NCI-H187 treated with DMSO at 0.1 percent for 48 hours (cell line): Measurements from ENCODE around the gene ZNF25.
A peak's percentile ranks its signal among the peaks of the same experiment; 100 is the strongest.
"Not testable (repeated sequence)": the region's sequence is repeated elsewhere in the genome, so short reads cannot be mapped to it uniquely, and the experiment has no call there.

Experiments
- DNase-seq: peaks from one replicate; lab custom pipeline; 2025; lab: John Stamatoyannopoulos, UW

Gene ZNF25

GRCh38 chr10:37976091-37976879 lies at the start of gene ZNF25:
Gene ZNF25 (minus strand): TSS chr10:37976647. CDS start chr10:37971722, 4,925 bp downstream.
- peak; percentile 93 for DNase-seq

GRCh38 chr10:38025283-38025682 lies 48.8 kb upstream of the ZNF25 start:
- DNase-seq = no peak

DNA sequence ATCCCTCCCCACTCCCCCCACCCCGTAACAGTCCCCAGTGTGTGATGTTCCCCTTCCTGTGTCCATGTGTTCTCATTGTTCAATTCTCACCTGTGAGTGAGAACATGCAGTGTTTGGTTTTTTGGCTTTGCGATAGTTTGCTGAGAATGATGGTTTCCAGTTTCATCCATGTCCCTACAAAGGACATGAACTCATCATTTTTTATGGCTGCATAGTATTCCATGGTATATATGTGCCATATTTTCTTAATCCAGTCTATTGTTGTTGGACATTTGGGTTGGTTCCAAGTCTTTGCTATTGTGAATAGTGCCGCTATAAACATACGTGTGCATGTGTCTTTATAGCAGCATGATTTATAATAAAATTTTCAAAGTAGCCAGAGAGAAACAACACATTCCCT lies 42.7 kb upstream of the ZNF25 start:
- not testable (repeated sequence) for DNase-seq

DNA sequence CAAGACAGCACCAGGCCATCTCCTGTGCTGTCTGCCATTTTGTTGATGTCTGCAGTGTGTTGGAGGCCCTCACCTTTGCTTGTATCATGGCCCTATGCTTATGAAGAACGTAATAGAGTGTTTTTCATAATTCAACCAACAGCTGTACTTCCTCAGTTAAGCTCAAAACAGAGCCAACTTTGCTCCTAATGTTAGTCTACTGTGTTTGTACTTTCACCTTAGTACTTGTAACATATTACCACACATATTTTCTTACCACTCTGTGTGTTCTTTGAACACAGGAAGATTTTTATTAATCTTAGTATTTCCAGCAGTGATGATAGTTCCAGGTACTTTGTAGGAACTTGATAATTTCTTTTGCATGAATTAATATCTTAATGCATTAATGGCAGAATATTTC lies 39.9 kb upstream of the ZNF25 start:
- DNase-seq = no peak

DNA sequence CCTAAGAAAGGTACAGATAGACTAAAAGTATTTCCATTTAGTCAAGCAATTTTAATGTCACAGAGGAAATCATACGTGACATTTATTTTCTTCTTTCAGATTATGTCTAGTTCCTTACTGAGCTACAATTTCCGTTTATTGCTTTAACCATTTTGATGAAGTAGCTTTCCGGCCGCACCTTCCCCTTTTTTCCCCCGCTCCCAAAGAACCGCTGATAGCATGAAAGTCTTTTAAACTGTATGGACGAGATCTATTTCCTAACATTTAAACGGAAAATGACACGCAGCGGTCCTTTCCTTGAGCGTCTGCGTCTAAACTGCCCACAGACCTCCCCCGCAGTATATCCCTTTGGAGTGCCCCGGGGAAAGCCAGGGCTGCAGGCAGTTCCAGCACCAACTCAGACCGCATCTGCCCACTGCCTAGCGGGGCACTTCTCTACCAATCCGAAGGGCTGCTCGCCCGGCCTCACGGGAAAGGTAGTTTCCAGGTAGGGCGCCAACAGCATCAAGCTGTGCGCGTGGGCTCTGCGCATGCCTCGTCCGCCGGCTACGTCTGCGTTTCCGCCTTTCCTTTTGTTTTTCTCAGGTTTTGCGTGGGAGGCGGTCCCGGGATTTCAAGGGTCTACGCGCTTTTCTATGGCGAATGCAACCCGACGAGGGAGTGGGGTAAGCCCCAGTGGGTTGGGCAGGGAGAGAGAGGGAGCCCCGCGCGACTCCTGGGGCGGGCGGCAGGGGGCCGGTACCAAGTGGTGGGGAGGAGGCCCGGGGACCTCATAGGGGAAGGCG lies 33.9 kb upstream of the ZNF25 start, which contains the start of gene ZNF33A:
Gene ZNF33A (plus strand): TSS at position 557 of the 785 bp plus-strand sequence. CDS start 1,667 bp downstream, outside the sequence.
- DNase-seq = peak; percentile 46

DNA sequence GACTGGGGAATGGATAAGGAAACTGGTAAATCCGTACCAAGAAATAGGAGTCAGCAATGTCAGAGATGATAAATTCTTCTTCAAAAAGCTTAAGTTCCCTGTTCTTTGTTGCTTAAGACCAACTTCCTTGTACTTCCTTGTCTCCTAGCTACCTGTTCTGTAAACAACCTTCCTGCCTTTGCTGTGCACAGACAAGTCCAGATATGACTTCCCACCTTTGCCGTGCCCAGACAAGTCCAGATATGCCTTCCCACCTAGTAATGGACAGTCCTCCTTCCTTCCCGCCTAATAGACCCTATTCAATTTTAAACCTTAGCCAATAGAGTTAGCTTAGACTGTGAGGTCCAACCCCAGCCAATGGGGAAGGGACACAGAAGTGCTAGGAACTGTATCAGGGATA lies 31.5 kb upstream of the ZNF25 start:
- no peak for DNase-seq

DNA sequence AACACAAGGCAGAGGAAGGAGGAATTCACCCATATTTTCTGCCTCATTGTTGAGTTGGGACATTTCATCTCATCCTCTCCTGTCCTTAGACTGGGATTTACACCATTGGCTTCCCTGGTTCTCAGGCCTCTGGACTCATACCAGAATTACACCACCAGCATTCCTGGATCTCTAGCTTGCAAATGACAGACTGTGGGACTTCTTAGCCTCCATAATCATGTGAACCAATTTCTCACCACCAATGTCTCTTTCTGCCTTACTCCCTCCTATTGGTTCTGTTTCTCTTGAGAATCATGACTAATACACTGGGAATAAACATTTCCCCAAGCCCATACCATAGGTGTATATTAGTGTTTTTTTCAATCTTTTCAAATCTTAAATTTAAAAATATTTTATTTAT lies 31.1 kb upstream of the ZNF25 start:
- no peak for DNase-seq

- DNase-seq = no peak
Observed at GRCh38 chr10:38003588-38003987, 27.1 kb upstream of the ZNF25 start.

DNA sequence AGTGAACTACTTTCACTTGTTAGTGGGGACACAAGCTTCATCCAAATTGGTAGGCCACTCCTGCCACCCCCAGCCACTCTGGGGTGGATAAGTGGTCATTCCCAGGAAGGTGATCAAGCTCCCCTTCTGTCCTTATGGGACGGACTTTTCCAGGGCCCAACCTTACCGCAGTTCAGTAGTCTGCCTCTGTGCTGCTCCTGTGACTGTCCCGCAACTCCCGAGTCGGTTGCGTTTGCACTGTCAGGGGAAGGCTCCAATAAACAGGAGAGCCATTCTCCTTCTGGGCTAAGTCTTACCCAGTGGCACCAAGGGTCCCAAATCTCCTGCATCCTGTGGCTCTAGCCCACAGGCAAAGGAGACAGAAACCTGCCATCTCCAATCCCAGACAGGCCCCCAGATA lies 26.6 kb upstream of the ZNF25 start:
- DNase-seq = no peak

DNA sequence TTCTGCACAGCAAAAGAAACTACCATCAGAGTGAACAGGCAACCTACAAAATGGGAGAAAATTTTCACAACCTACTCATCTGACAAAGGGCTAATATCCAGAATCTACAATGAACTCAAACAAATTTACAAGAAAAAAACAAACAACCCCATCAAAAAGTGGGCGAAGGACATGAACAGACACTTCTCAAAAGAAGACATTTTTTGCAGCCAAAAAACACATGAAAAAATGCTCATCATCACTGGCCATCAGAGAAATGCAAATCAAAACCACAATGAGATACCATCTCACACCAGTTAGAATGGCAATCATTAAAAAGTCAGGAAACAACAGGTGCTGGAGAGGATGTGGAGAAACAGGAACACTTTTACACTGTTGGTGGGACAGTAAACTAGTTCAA lies 24.0 kb upstream of the ZNF25 start:
- not testable (repeated sequence) for DNase-seq

- not testable (repeated sequence) for DNase-seq
Observed at GRCh38 chr10:37998920-37999319, 22.5 kb upstream of the ZNF25 start.

DNA sequence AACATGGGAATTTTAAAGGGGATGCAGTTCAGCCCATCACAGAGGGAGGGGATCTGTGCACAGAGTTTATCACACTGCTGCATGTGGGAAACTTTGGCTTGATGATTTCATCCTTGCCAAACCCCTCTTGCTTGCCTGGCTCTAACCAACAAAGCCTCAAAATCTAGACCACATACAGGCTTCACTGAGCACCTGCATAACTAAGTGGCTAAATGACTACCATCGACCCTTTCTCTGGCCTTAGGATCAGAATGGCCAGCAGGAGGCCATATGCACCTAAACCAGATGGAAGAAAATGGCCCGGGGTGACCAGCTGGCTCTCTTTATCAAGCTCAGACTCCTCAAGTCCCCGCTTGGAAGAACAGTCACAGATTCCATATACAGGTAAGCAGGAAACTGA lies 15.6 kb upstream of the ZNF25 start:
- no peak for DNase-seq

- DNase-seq = no peak
Observed at GRCh38 chr10:37991655-37992054, 15.2 kb upstream of the ZNF25 start.

DNA sequence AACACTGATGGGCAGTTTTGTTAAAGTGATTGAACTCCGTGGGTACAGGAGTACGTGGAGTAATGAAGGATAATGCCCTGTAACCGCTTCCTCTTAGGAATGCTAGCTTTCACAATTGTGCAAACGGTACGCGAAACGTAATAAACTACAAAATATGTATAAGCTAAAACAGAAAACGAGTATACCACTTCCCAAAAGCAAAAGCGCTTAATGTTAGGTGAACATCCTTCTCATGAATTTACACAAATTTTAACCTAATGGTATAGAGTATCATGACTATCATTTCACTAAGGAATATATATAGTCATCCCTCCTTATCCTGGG lies 395 bp upstream of the ZNF25 start:
- no peak for DNase-seq

DNA sequence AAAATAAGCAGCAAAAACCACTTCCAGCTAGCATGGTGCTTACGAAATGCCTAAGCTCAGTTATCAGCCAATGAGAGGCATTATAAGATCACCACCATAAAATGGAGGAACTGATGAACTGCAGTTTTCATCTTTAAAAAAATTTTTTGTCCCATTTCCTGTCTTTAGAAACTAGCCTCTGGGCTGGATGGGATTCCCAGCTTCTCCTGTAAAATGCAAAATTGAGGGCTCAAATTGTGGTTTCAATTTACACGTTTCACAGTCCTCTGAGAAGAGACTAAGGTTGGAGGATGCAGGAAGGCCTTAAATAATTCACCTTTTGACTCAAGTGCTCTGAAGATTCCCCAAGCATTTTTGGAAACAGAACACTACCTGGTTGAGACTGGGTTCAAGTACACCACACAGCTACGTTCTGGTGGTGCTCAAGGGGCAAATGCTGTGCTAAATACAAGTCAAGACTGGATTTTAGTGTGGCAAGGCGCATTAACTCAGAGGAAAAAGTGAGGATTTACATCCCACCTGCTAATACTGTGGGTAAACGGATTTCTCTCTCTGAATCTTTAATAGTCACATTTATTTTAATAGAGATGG lies 951 bp downstream of the ZNF25 start:
- no peak for DNase-seq

- no peak for DNase-seq
Observed at GRCh38 chr10:37972396-37972795, 4.1 kb downstream of the ZNF25 start.

- DNase-seq = no peak
Observed at GRCh38 chr10:37965006-37965405, 11.4 kb downstream of the ZNF25 start.

- no peak for DNase-seq
Observed at GRCh38 chr10:37960591-37961137, 15.8 kb downstream of the ZNF25 start.

DNA sequence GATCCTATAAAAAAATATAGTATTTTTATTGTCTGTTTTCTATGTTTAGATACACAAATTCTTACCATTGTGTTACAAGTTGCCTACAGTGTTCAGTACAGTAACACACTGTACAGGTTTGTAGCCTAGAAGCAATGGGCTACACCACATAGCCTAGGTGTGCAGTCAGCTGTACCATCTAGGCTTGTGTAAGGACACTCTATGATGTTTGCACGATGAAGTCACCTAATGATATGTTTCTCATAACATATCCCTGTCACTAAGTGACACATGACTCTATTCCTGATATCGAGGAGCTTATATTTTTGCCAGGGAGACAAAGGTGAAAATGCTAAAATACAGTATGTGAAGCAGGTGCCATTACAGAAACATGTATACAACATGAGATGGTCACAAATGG lies 18.6 kb downstream of the ZNF25 start:
- no peak for DNase-seq

- no peak for DNase-seq
Observed at GRCh38 chr10:37952926-37953325, 23.5 kb downstream of the ZNF25 start.

DNA sequence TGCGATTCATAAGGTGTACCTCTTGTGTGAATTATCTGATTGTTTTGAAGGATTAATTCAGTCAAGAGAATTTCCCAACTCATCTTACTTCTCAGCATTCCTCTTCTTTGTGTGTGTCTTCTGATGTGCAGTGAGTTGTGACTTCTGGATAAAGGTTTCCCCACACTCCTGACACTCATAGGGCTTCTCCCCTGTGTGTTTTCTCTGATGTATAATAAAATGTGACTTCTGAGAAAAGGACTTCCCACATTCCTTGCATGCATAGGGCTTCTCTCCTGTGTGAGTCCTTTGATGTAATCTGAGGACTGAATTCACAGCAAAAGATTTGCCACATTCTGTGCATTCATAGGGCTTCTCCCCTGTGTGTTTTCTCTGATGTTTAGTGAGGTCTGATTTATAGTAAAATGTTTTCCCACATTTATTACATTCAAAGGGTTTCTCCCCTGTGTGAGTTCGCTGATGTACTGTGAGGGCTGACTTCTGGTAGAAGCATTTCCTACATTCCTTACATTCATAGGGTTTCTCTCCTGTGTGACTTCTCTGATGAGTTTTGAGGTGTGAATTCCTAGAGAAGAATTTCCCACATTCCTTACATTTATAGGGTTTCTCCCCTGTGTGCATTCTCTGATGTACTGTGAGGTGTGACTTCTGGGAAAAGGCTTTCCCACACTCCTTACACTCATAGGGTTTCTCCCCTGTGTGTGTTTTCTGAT lies 24.2 kb downstream of the ZNF25 start:
- DNase-seq = no peak

DNA sequence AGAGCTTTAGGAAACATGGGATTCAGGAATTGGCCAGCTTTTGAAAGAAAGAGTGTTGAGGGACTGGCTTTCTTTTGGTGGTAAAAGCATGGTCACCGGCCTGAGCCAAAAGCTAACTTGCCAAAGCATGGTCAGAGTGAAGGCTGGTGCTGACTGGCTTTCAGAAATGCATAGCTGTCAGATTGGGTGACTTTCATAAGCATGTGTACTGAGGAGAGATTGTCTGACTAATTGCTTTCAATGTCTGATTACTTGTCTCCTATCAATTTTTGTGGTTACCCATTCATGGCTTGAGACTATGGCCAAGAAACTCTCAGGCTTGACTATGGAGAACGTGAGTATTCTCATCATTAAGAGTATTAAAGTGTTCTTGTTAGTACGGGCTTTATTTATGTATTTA lies 28.2 kb downstream of the ZNF25 start:
- DNase-seq = no peak
